CD14-positive monocyte (primary cell): Measurements from ENCODE around the gene SRSF12. TPM values are rescaled to one million over a fixed set of nuclear protein-coding genes. Genes with fewer than 3 reads are reported as not detected.

ENCODE experiments used
- DNase-seq, 3 donors: peaks; one replicate each; pipeline ENCODE4 v3.0.0-alpha.2; 2011 to 2022
- H2AFZ ChIP-seq: 2 replicates; pipeline ENCODE4 v1.6.0; 2012; ENCODE audit warnings: mild to moderate bottlenecking, low read depth, low read length, inconsistent platforms; ENCODE audit not compliant: insufficient read depth, poor library complexity, severe bottlenecking
- H3K27ac ChIP-seq, 2 donors: 1 replicate in 1 of 2; 2 replicates in 1 of 2; pipeline ENCODE4 v1.5.1; 2012 to 2013; ENCODE audit warnings: low read length in 2 of 2, control low read depth in 1 of 2, inconsistent platforms in 1 of 2, low read depth in 1 of 2, mild to moderate bottlenecking in 1 of 2
- H3K27me3 ChIP-seq, 2 donors: one replicate each; pipeline versions ENCODE4 v1.6.0 to v1.6.1; 2011 to 2013; ENCODE audit warnings: low read length in 2 of 2; ENCODE audit not compliant: control insufficient read depth in 2 of 2, insufficient read depth in 2 of 2
- H3K36me3 ChIP-seq, 2 donors: replicated peaks in 1 of 2; 1 replicate in 1 of 2; 2 replicates in 1 of 2; pipeline versions ENCODE4 v1.5.1 to v1.6.1; 2012 to 2013; ENCODE audit warnings: low read length in 2 of 2, control low read depth in 1 of 2, inconsistent platforms in 1 of 2, mild to moderate bottlenecking in 1 of 2; ENCODE audit not compliant: insufficient read depth in 2 of 2, control insufficient read depth in 1 of 2
- H3K4me1 ChIP-seq, 2 donors: 1 replicate in 1 of 2; 2 replicates in 1 of 2; pipeline versions ENCODE4 v1.5.1 to v1.6.1; 2012 to 2013; ENCODE audit warnings: low read length in 2 of 2, control low read depth in 1 of 2, inconsistent platforms in 1 of 2, mild to moderate bottlenecking in 1 of 2, moderate library complexity in 1 of 2; ENCODE audit not compliant: insufficient read depth in 2 of 2, control insufficient read depth in 1 of 2
- H3K4me2 ChIP-seq: replicated peaks from 2 replicates; pipeline ENCODE3; 2012; ENCODE audit warnings: low read length, moderate library complexity, mild to moderate bottlenecking; ENCODE audit not compliant: poor library complexity, severe bottlenecking; ENCODE audit errors: extremely low read depth
- H3K4me3 ChIP-seq, 3 experiments: fragments of 200-600 bp in 1 of 3; sonication (generic) in 1 of 3; replicated peaks in 1 of 3; 1 replicate in 2 of 3; 2 replicates in 1 of 3; pipeline ENCODE4 v1.5.1; 2011 to 2013; ENCODE audit warnings: low read length in 3 of 3, mild to moderate bottlenecking in 3 of 3, control low read depth in 2 of 3, low read depth in 2 of 3, inconsistent platforms in 1 of 3, moderate library complexity in 1 of 3
- H3K79me2 ChIP-seq: 2 replicates; pipeline ENCODE4 v1.6.0; 2012; ENCODE audit warnings: mild to moderate bottlenecking, control low read depth, inconsistent platforms, low read length, moderate library complexity; ENCODE audit not compliant: insufficient read depth
- H3K9ac ChIP-seq: 2 replicates; pipeline ENCODE4 v1.6.0; 2017; ENCODE audit warnings: low read length, mild to moderate bottlenecking; ENCODE audit not compliant: insufficient read depth, poor library complexity, severe bottlenecking
- H3K9me3 ChIP-seq, 2 donors: replicated peaks in 1 of 2; 1 replicate in 1 of 2; 2 replicates in 1 of 2; pipeline versions ENCODE4 v1.5.1 to v1.6.1; 2012 to 2013; ENCODE audit warnings: low read length in 2 of 2, control low read depth in 1 of 2; ENCODE audit not compliant: control insufficient read depth in 1 of 2, insufficient read depth in 1 of 2
- H4K20me1 ChIP-seq: 2 replicates; pipeline ENCODE4 v1.6.0; 2012; ENCODE audit warnings: mild to moderate bottlenecking, low read length, control low read depth, moderate library complexity; ENCODE audit not compliant: insufficient read depth
- H3K27ac Mint-ChIP-seq, 7 donors: one replicate each; pipeline ENCODE4 v1.8.0; 2020; ENCODE audit warnings: mild to moderate bottlenecking in 7 of 7, mixed read lengths in 7 of 7, moderate library complexity in 6 of 7, inconsistent platforms in 2 of 7
- H3K27me3 Mint-ChIP-seq, 3 donors: one replicate each; pipeline ENCODE4 v1.8.0; 2021 to 2022; ENCODE audit warnings: low read depth in 3 of 3, mild to moderate bottlenecking in 3 of 3, mixed read lengths in 3 of 3, moderate library complexity in 3 of 3, inconsistent platforms in 1 of 3
- H3K36me3 Mint-ChIP-seq, 2 donors: one replicate each; pipeline ENCODE4 v1.8.0; 2020; ENCODE audit warnings: mixed read lengths in 2 of 2, inconsistent platforms in 1 of 2, mild to moderate bottlenecking in 1 of 2
- H3K4me1 Mint-ChIP-seq: one replicate; pipeline ENCODE4 v1.8.0; 2020; ENCODE audit warnings: mild to moderate bottlenecking, mixed read lengths
- H3K4me3 Mint-ChIP-seq, 2 donors: one replicate each; pipeline ENCODE4 v1.8.0; 2020; ENCODE audit warnings: mild to moderate bottlenecking in 2 of 2, mixed read lengths in 2 of 2, moderate library complexity in 1 of 2
- H3K9me3 Mint-ChIP-seq, 7 donors: one replicate each; pipeline ENCODE4 v1.8.0; 2020 to 2022; ENCODE audit warnings: mixed read lengths in 7 of 7, mild to moderate bottlenecking in 6 of 7, moderate library complexity in 6 of 7, inconsistent platforms in 2 of 7
- CTCF ChIP-seq: fragments of 200-600 bp; IDR thresholded peaks from one replicate; pipeline ENCODE4 v1.8.0; 2022; ENCODE audit warnings: antibody characterized with exemption, mild to moderate bottlenecking
- WGBS: methylation state at CpG from one replicate; pipeline ENCODE4 v1.1.5; 2013; ENCODE audit warnings: missing lambda C conversion rate; ENCODE audit not compliant: insufficient coverage; 5-methylcytosine and 5-hydroxymethylcytosine counted together
- intact Hi-C, 2 donors: fragments of 100-400 bp; cut with micrococcal nuclease; formaldehyde crosslinking; loops; one replicate each; pipeline versions ENCODE4 v1.15.0 to v1.15.1; 2023
- polyA plus RNA-seq, 3 donors: library from polyadenylated mRNA; depleted of rRNA in 1 of 3; unstranded in 2 of 3; stranded (reverse) in 1 of 3; fragments of 300-500 nt in 2 of 3; fragments of >200 nt in 1 of 3; fragmentation: Illumina TruSeq in 2 of 3; gene quantifications; 1 replicate in 2 of 3; 2 replicates in 1 of 3; pipeline ENCODE4 v1.2.3, GENCODE V29; 2012 to 2021

The SRSF12 gene
- polyA plus RNA-seq, 3 donors = 0.04 TPM; not detected in 2

- no peaks in the 10 kb centered on the region for H3K9me3 ChIP-seq
- H3K36me3 ChIP-seq = no peaks in the 10 kb centered on the region
- no peak overlapping the region for H3K4me2 ChIP-seq
- H3K4me3 ChIP-seq = no peak overlapping the region
- no peaks in the 10 kb centered on the region for H3K4me1 ChIP-seq
- Mint-ChIP-seq H3K4me3 (no peak overlapping the region), H3K27me3 (no peaks in the 10 kb centered on the region), H3K27ac (no peak overlapping the region), H3K9me3 (no peaks in the 10 kb centered on the region), H3K4me1 (no peaks in the 10 kb centered on the region), H3K36me3 (no peaks in the 10 kb centered on the region)
- no peak for TF ChIP-seq CTCF
- H2AFZ ChIP-seq = no peak overlapping the region
- WGBS = 100% methylated on average over 1 of the region's 2 CpGs
- H3K27ac ChIP-seq = no peak overlapping the region
- no peak for DNase-seq
- H3K79me2 ChIP-seq = no peaks in the 10 kb centered on the region
- no peak overlapping the region for H3K9ac ChIP-seq
- no peaks in the 10 kb centered on the region for H3K27me3 ChIP-seq
- no peaks in the 10 kb centered on the region for H4K20me1 ChIP-seq
- intact Hi-C loops = no loop called here
Measured at GRCh38 chr6:89138173-89138572, 20.3 kb upstream of the SRSF12 start.

DNA sequence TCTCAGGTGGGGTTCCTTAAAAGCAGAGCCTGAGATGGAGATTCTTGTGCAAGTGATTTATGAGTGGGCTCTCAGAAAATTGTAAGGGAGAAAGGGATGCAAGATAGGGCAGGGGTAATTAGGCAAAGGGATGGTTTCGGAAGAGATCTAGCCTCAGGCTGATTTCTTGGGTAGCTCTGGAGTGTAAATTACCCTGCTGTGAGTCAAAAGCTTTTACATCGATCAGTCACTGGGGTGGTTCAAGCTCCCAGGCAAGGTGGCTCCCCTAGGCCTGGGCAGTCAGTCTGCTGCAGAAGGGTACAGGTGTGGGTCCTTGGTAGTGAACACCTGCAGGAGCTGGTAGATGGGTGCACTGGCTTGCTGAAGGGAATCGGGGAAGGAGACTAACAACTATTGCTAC, 16.9 kb upstream of the SRSF12 start:
- Histone ChIP-seq H3K4me1 (peaks cover 0 to 10% of the 10 kb centered on the region in 2 donors), H3K9ac (no peak overlapping the region), H3K27ac (no peak overlapping the region), H3K36me3 (no peaks in the 10 kb centered on the region), H4K20me1 (no peaks in the 10 kb centered on the region), H2AFZ (no peak overlapping the region), H3K4me2 (no peak overlapping the region), H3K9me3 (no peaks in the 10 kb centered on the region), H3K4me3 (no peak overlapping the region), H3K27me3 (no peaks in the 10 kb centered on the region), H3K79me2 (no peaks in the 10 kb centered on the region)
- DNase-seq = no peak
- H3K27ac Mint-ChIP-seq = no peak overlapping the region
- H3K9me3 Mint-ChIP-seq = no peaks in the 10 kb centered on the region
- H3K27me3 Mint-ChIP-seq = no peaks in the 10 kb centered on the region
- no peaks in the 10 kb centered on the region for H3K36me3 Mint-ChIP-seq
- no peak overlapping the region for H3K4me3 Mint-ChIP-seq
- peaks cover 8% of the 10 kb centered on the region for H3K4me1 Mint-ChIP-seq
- TF ChIP-seq CTCF = no peak
- 100% methylated on average over 2 of the region's 3 CpGs for WGBS
- intact Hi-C loops = no loop called here
